GM12873 (cell line): ENCODE data around the gene NRXN3.

Experiments
- CTCF ChIP-seq: IDR thresholded peaks from 2 replicates; pipeline ENCODE4 v1.5.1; 2012; ENCODE audit warnings: low read depth, mild to moderate bottlenecking, moderate library complexity, low read length, control low read depth; ENCODE audit not compliant: insufficient read depth; ENCODE audit errors: missing control alignments

Gene NRXN3

DNA sequence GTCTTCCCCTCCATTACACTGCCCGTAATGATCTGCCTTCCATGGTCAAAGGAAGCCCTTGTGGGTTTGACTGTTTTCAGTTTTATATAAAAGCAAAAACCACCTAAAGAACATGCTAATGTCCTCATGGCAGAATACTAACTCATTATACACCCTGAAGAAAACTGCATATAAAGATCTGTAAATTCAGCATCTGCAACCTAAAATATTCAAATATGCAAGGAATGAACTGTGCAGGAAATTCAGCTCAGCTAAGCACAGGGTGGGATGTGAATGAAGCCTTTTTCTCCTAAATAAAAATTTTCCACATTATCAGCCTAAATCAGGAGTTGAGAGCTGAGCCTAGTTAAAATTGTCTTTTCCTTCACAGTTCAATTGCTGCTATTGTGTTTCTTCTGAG is 128.1 kb downstream of the NRXN3 start:
- no peak for TF ChIP-seq CTCF

DNA sequence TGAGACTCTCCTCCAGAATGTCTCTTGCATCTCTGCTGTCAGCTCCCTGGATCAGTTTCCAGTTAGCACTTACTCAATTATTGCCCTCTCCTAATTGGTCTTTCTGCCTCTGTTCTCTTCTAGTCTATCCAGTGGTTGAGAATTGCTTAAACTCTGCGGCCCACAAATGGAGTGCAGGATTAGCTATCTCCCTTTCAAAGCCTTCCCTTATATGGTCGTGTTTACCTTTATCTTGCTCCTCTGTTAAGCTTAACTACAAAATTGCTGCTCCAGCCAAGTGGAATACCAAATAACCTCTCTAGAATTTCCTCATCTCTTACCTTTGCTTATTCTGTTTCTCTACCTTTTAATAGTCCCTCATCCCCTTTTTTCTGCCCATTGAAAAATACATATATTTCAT is 132.7 kb downstream of the NRXN3 start:
- TF ChIP-seq CTCF: no peak

GRCh38 chr14:78307671-78308070 is 137.5 kb downstream of the NRXN3 start:
- TF ChIP-seq CTCF: no peak

DNA sequence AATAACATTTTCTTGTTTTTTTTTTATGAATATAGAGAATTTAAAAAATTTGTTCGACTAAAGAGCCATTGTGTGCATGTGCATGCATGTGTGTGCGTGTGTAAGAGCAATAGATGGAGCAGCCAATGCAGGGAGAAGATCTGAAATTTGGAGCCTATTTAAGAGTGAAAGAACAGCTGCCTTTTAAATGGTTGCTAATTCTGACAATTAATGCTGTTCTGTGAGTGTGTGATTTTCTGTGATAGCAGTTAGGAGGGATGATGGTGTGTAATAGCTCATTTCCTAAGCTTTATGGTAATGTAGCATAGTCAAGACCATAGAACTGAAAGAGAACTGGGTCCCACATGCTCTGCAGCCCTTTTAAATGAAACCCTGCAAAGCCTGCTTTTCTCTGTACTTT is 137.9 kb downstream of the NRXN3 start:
- no peak for TF ChIP-seq CTCF

DNA sequence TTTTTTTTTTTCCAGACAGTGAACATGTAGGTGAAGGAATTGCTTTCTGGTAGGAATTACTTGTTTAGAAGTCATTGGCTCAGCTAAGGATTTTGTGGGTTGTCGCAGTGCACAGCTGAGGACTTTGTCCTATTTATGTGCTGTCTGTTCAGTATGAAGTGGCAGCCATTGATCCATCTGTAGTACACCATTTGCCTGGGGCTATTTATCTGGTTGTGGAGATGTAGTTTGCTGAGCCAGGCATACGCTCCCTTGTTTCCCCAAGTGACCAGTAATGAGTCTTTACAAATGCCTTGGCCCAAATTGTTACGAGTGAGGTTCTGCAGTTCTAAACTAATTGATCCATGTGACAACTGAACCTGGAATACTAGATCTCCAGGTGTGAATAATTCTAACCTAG is 140.1 kb downstream of the NRXN3 start:
- no peak for TF ChIP-seq CTCF

DNA sequence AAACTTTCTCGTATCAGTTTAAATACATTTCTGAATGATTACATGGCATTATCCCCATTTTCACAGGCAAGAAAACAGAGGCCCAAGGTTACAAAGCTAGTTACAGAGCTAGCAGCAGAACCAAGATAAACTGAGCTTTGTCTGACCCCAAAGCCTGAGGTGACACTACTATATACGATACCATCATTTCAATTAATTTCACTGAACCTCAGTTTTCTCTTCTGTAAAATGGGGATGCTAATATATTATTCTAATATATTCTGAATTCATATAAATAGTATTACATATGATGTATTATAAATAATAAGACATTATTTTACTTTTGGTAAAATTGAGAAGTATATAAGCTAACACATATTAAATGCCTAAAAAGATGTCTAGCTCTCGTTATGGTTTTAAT is 143.3 kb downstream of the NRXN3 start:
- TF ChIP-seq CTCF: no peak

- no peak for TF ChIP-seq CTCF
These were observed 144.3 kb downstream of the NRXN3 start for GRCh38 chr14:78314484-78314883.

DNA sequence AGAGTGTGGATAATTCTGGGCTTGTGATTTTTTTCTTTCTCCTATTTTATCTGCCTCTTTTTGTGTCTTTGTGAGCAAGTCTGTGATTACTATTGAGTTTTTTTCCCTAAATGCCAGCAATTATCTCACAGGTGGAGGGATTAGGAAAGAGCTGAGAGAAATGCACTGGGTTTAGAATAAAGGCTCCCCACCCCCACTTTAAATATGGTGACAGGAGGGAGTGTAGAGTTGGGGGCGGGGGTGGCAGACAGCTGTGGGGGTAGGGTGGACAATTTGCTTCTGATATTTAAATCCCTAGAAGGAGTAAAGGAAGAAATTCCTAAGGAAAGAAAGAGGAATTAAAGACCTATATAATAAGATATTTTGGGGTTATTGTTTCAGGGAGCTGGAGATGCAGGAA is 145.9 kb downstream of the NRXN3 start:
- no peak for TF ChIP-seq CTCF
